Measurements from ENCODE around the gene ARL16.
A peak's percentile ranks its signal among the peaks of the same experiment; 100 is the strongest.

ARL16 gene

GRCh38 chr17:81640011-81640410 is 43.6 kb downstream of the ARL16 start:
- no peak overlapping the region for H3K4me3 ChIP-seq (ENCODE audit: low read depth, low read length)
- TF ChIP-seq CTCF (IDR thresholded peaks at IDR 0.05; ENCODE audit: borderline replicate concordance, insufficient read depth, low read depth, low read length): no peak

GRCh38 chr17:81638683-81639082 is 44.9 kb downstream of the ARL16 start:
- TF ChIP-seq CTCF (IDR thresholded peaks at IDR 0.05; ENCODE audit: borderline replicate concordance, insufficient read depth, low read depth, low read length): no peak
- no peak overlapping the region for H3K4me3 ChIP-seq (ENCODE audit: low read depth, low read length)

- no peak for TF ChIP-seq CTCF (IDR thresholded peaks at IDR 0.05; ENCODE audit: borderline replicate concordance, insufficient read depth, low read depth, low read length)
- peak within 1 kb of the TSS; percentile 89 for H3K4me3 ChIP-seq (ENCODE audit: low read depth, low read length)
Measured at GRCh38 chr17:81636505-81637288, 46.9 kb downstream of the ARL16 start, which contains the start of the genes NPLOC4 and TSPAN10. Gene NPLOC4, minus strand, starts transcription at chr17:81637112. Its CDS starts 182 bp downstream, at chr17:81636930. Gene TSPAN10, plus strand, starts transcription at chr17:81637196. Its CDS starts 5,217 bp downstream, at chr17:81642413.

GRCh38 chr17:81635973-81636504 is 47.6 kb downstream of the ARL16 start:
- peak overlapping the region; percentile 89 for H3K4me3 ChIP-seq (ENCODE audit: low read depth, low read length)
- no peak for TF ChIP-seq CTCF (IDR thresholded peaks at IDR 0.05; ENCODE audit: borderline replicate concordance, insufficient read depth, low read depth, low read length)

- no peak for TF ChIP-seq CTCF (IDR thresholded peaks at IDR 0.05; ENCODE audit: borderline replicate concordance, insufficient read depth, low read depth, low read length)
- no peak overlapping the region for H3K4me3 ChIP-seq (ENCODE audit: low read depth, low read length)
Measured at GRCh38 chr17:81635431-81635830, 48.2 kb downstream of the ARL16 start.

- no peak for TF ChIP-seq CTCF (IDR thresholded peaks at IDR 0.05; ENCODE audit: borderline replicate concordance, insufficient read depth, low read depth, low read length)
- no peak overlapping the region for H3K4me3 ChIP-seq (ENCODE audit: low read depth, low read length)
Measured at GRCh38 chr17:81631482-81631881, 52.1 kb downstream of the ARL16 start.
